HUES6 (cell line): ENCODE data around the gene NRG3.

ENCODE experiments used
- H3K27ac ChIP-seq: 2 replicates; pipeline ENCODE4 v1.7.0; 2013; ENCODE audit warnings: low read depth, mild to moderate bottlenecking, low read length, inconsistent platforms
- H3K27me3 ChIP-seq: 2 replicates; pipeline ENCODE4 v1.6.1; 2013; ENCODE audit warnings: low read length; ENCODE audit not compliant: control insufficient read depth, insufficient read depth
- H3K36me3 ChIP-seq: 2 replicates; pipeline ENCODE4 v1.6.1; 2013; ENCODE audit warnings: low read length; ENCODE audit not compliant: control insufficient read depth, insufficient read depth
- H3K4me1 ChIP-seq: 2 replicates; pipeline ENCODE4 v1.6.1; 2013; ENCODE audit warnings: low read length; ENCODE audit not compliant: control insufficient read depth, insufficient read depth
- H3K4me3 ChIP-seq: 2 replicates; pipeline ENCODE4 v1.5.1; 2013; ENCODE audit warnings: low read depth, low read length
- H3K9ac ChIP-seq: one replicate; pipeline ENCODE4 v1.6.1; 2013; ENCODE audit warnings: mild to moderate bottlenecking, low read length
- H3K9me3 ChIP-seq: 2 replicates; pipeline ENCODE4 v1.6.1; 2013; ENCODE audit warnings: low read depth, low read length; ENCODE audit not compliant: control insufficient read depth, insufficient read depth

The NRG3 gene

GRCh38 chr10:82267465-82267864, 392.5 kb downstream of the NRG3 start:
- Histone ChIP-seq H3K9ac (no peak overlapping the region), H3K4me1 (no peaks in the 10 kb centered on the region), H3K27me3 (no peaks in the 10 kb centered on the region), H3K4me3 (no peak overlapping the region), H3K27ac (no peak overlapping the region), H3K9me3 (no peaks in the 10 kb centered on the region), H3K36me3 (no peaks in the 10 kb centered on the region)

DNA sequence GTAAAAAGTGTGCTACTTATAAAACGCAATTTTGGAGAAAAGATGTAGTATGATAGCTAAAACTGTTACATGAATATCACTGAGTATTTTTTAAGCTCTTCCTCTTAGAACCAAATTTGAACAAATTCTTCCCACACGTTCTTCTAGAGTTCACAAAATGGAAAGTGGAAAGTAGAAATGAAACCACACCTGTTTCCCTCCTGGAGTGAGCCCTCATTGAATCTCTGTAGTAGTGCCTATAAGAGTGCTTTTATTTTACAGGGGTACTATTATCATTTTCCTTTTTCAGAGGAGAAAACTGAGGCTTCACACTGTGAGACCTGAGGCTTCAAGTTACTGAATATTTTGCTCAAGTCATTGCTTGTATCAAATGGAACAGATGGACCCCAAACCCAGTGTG, 393.0 kb downstream of the NRG3 start:
- Histone ChIP-seq H3K27ac (no peak overlapping the region), H3K4me3 (no peak overlapping the region), H3K4me1 (no peaks in the 10 kb centered on the region), H3K9ac (no peak overlapping the region), H3K9me3 (no peaks in the 10 kb centered on the region), H3K27me3 (no peaks in the 10 kb centered on the region), H3K36me3 (no peaks in the 10 kb centered on the region)

- Histone ChIP-seq H3K4me3 (no peak overlapping the region), H3K36me3 (no peaks in the 10 kb centered on the region), H3K9ac (no peak overlapping the region), H3K27ac (no peak overlapping the region), H3K4me1 (0 out of 2 replicates have a peak, but pooled peaks cover 2% of the 10 kb centered on the region), H3K27me3 (no peaks in the 10 kb centered on the region), H3K9me3 (no peaks in the 10 kb centered on the region)
Observed at GRCh38 chr10:82277591-82277990, 402.6 kb downstream of the NRG3 start.

GRCh38 chr10:82278401-82279182, 403.6 kb downstream of the NRG3 start:
- Histone ChIP-seq H3K9ac (no peak overlapping the region), H3K9me3 (no peaks in the 10 kb centered on the region), H3K36me3 (no peaks in the 10 kb centered on the region), H3K4me3 (no peak overlapping the region), H3K27me3 (no peaks in the 10 kb centered on the region), H3K4me1 (peaks cover 7% of the 10 kb centered on the region; the same call in 1 of the 2 replicates), H3K27ac (no peak overlapping the region)

DNA sequence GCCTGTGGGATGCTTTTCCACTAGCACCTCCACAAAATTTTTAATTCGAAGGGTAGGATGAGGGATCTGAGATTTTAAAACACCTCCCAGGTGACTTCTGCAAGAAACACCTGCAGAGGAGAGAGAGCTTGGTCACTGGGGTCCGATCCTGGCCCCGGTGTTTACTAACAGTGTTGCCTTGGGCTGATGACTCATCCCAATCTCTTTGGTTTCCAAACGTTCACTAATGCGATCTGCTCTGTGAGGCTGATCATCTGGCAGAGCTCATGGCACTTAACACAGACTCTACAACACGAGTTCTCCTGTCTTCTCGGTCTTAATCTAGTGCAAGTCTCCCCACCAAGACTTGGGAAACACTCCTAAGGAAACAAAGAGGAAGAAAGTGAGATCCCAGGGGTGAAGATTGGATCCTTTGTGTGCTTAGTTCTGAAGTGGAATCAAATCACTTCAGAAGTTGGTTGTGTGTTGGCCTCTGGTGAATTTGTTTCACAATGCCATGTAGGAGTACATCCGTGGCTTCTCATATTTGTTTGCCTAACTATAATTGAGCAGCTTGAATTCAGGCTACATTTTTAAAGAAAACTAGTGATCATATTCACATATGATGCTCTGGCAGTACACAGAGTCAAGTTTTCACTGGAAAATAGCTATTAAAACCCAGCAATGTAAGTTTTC, 407.9 kb downstream of the NRG3 start:
- Histone ChIP-seq H3K4me1 (peaks cover 7% of the 10 kb centered on the region; the same call in 1 of the 2 replicates), H3K9ac (no peak overlapping the region), H3K27me3 (no peaks in the 10 kb centered on the region), H3K36me3 (no peaks in the 10 kb centered on the region), H3K27ac (no peak overlapping the region), H3K9me3 (no peaks in the 10 kb centered on the region), H3K4me3 (no peak overlapping the region)

GRCh38 chr10:82284180-82284579, 409.2 kb downstream of the NRG3 start:
- no peak overlapping the region for H3K4me3 ChIP-seq
- no peak overlapping the region for H3K9ac ChIP-seq
- H3K36me3 ChIP-seq = no peaks in the 10 kb centered on the region
- H3K4me1 ChIP-seq = peaks cover 7% of the 10 kb centered on the region; the same call in 1 of the 2 replicates
- H3K9me3 ChIP-seq = no peaks in the 10 kb centered on the region
- H3K27ac ChIP-seq = no peak overlapping the region
- no peaks in the 10 kb centered on the region for H3K27me3 ChIP-seq

- no peak overlapping the region for H3K27ac ChIP-seq
- H3K9ac ChIP-seq = no peak overlapping the region
- H3K4me1 ChIP-seq = no peaks in the 10 kb centered on the region
- H3K36me3 ChIP-seq = no peaks in the 10 kb centered on the region
- no peaks in the 10 kb centered on the region for H3K27me3 ChIP-seq
- H3K9me3 ChIP-seq = no peaks in the 10 kb centered on the region
- no peak overlapping the region for H3K4me3 ChIP-seq
Observed at GRCh38 chr10:82288461-82288881, 413.5 kb downstream of the NRG3 start.

DNA sequence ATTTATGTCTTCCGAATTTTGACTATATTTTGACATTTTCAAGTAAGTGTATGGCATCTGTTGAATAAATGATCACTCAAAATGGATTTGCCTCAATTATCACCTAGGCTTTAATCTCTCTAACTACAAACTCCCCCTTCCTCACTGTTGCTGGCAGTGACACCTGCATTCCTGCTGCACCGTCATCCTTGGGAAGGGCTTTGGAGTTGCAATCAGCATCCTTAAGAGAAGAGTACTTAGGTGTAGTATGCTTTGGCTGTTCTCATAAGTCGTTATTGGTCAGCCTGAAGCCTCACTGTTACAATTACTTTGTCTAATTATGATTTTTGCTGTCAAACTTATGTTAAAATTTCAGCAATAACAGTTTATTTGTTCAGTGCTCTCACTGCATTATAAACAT, 415.0 kb downstream of the NRG3 start:
- no peaks in the 10 kb centered on the region for H3K4me1 ChIP-seq
- H3K27ac ChIP-seq = no peak overlapping the region
- H3K9ac ChIP-seq = no peak overlapping the region
- H3K27me3 ChIP-seq = no peaks in the 10 kb centered on the region
- H3K4me3 ChIP-seq = no peak overlapping the region
- H3K36me3 ChIP-seq = no peaks in the 10 kb centered on the region
- no peaks in the 10 kb centered on the region for H3K9me3 ChIP-seq

DNA sequence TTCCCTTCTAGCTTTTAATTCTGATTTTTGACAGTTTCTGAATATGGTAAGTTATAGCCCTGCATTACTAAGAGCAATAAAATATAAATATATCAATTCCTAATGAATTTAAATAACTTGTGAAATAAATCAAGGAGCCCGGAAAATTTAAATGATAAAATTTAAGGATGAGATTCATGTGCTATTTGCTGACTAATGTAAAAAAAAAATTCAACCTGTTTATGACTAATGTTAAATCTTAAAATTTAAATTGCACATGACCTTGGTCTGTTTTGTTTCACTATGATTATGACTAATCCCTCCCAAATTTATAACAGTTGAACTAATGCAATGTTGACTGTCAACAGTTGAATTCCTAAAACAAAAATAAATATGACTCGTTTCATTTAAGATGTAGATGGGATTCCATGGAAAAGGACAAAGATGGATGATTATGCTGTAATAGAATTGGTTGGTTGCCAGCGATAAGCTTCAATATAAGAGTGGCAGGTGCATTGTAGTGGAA, 419.9 kb downstream of the NRG3 start:
- H3K36me3 ChIP-seq = no peaks in the 10 kb centered on the region
- no peak overlapping the region for H3K9ac ChIP-seq
- no peak overlapping the region for H3K4me3 ChIP-seq
- no peaks in the 10 kb centered on the region for H3K27me3 ChIP-seq
- no peaks in the 10 kb centered on the region for H3K4me1 ChIP-seq
- H3K9me3 ChIP-seq = no peaks in the 10 kb centered on the region
- no peak overlapping the region for H3K27ac ChIP-seq

- Histone ChIP-seq H3K4me3 (no peak overlapping the region), H3K36me3 (no peaks in the 10 kb centered on the region), H3K27ac (no peak overlapping the region), H3K9ac (no peak overlapping the region), H3K4me1 (no peaks in the 10 kb centered on the region), H3K27me3 (no peaks in the 10 kb centered on the region), H3K9me3 (no peaks in the 10 kb centered on the region)
Observed at GRCh38 chr10:82308641-82309040, 433.6 kb downstream of the NRG3 start.

GRCh38 chr10:82310839-82311238, 435.8 kb downstream of the NRG3 start:
- no peaks in the 10 kb centered on the region for H3K9me3 ChIP-seq
- no peak overlapping the region for H3K27ac ChIP-seq
- H3K36me3 ChIP-seq = no peaks in the 10 kb centered on the region
- no peaks in the 10 kb centered on the region for H3K4me1 ChIP-seq
- no peak overlapping the region for H3K9ac ChIP-seq
- no peaks in the 10 kb centered on the region for H3K27me3 ChIP-seq
- H3K4me3 ChIP-seq = no peak overlapping the region
